ENCODE data around the gene TSPAN33.
A peak's percentile ranks its signal among the peaks of the same experiment; 100 is the strongest.

The TSPAN33 gene

GRCh38 chr7:129122078-129122750 lies 22.3 kb upstream of the TSPAN33 start:
- Mint-ChIP-seq H3K9me3 (peaks cover 3% of the 10 kb centered on the region), H3K4me3 (peak overlapping the region; percentile 14), H3K27ac (peak overlapping the region; percentile 62), H3K36me3 (no peaks in the 10 kb centered on the region), H3K4me1 (peaks cover 19% of the 10 kb centered on the region), H3K27me3 (no peaks in the 10 kb centered on the region)
- DNase-seq (ENCODE audit: low spot score in 2 of 2) (no peak), ATAC-seq (ENCODE audit: low read depth) (no peak)

GRCh38 chr7:129122751-129123509 lies 21.6 kb upstream of the TSPAN33 start:
- Mint-ChIP-seq H3K27ac (peak overlapping the region; percentile 62), H3K9me3 (peaks cover 3% of the 10 kb centered on the region), H3K36me3 (no peaks in the 10 kb centered on the region), H3K4me1 (peaks cover 19% of the 10 kb centered on the region), H3K27me3 (no peaks in the 10 kb centered on the region), H3K4me3 (peak overlapping the region; percentile 21)
- ATAC-seq (ENCODE audit: low read depth) (peak; percentile 89), DNase-seq (ENCODE audit: low spot score in 2 of 2) (peak in 1 of 2 donors; percentile 20)

GRCh38 chr7:129123510-129123857 lies 21.0 kb upstream of the TSPAN33 start:
- DNase-seq (ENCODE audit: low spot score in 2 of 2) (no peak), ATAC-seq (ENCODE audit: low read depth) (no peak)
- Mint-ChIP-seq H3K36me3 (no peaks in the 10 kb centered on the region), H3K4me3 (peak overlapping the region; percentile 21), H3K27me3 (no peaks in the 10 kb centered on the region), H3K27ac (no peak overlapping the region), H3K9me3 (peaks cover 3% of the 10 kb centered on the region), H3K4me1 (peaks cover 19% of the 10 kb centered on the region)

GRCh38 chr7:129126314-129126713 lies 18.2 kb upstream of the TSPAN33 start:
- Mint-ChIP-seq H3K4me1 (peaks cover 19% of the 10 kb centered on the region), H3K9me3 (no peaks in the 10 kb centered on the region), H3K27ac (no peak overlapping the region), H3K36me3 (no peaks in the 10 kb centered on the region), H3K4me3 (no peak overlapping the region), H3K27me3 (no peaks in the 10 kb centered on the region)
- DNase-seq (ENCODE audit: low spot score in 2 of 2) (no peak), ATAC-seq (ENCODE audit: low read depth) (peak; percentile 20)

GRCh38 chr7:129127154-129127553 lies 17.4 kb upstream of the TSPAN33 start:
- Mint-ChIP-seq H3K4me3 (no peak overlapping the region), H3K4me1 (peaks cover 19% of the 10 kb centered on the region), H3K9me3 (no peaks in the 10 kb centered on the region), H3K36me3 (no peaks in the 10 kb centered on the region), H3K27ac (no peak overlapping the region), H3K27me3 (no peaks in the 10 kb centered on the region)
- ATAC-seq (ENCODE audit: low read depth) (no peak), DNase-seq (ENCODE audit: low spot score in 2 of 2) (no peak)

- H3K27me3 Mint-ChIP-seq: no peaks in the 10 kb centered on the region
- peaks cover 17% of the 10 kb centered on the region for H3K4me1 Mint-ChIP-seq
- H3K9me3 Mint-ChIP-seq: no peaks in the 10 kb centered on the region
- DNase-seq (ENCODE audit: low spot score in 2 of 2) (no peak), ATAC-seq (ENCODE audit: low read depth) (no peak)
- no peak overlapping the region for H3K27ac Mint-ChIP-seq
- no peaks in the 10 kb centered on the region for H3K36me3 Mint-ChIP-seq
- H3K4me3 Mint-ChIP-seq: no peak overlapping the region
These were observed 16.9 kb upstream of the TSPAN33 start for GRCh38 chr7:129127601-129128000.

GRCh38 chr7:129134356-129134987 lies 10.0 kb upstream of the TSPAN33 start:
- Mint-ChIP-seq H3K4me3 (peak overlapping the region; percentile 69), H3K36me3 (no peaks in the 10 kb centered on the region), H3K27ac (peak overlapping the region; percentile 80), H3K27me3 (no peaks in the 10 kb centered on the region), H3K9me3 (no peaks in the 10 kb centered on the region), H3K4me1 (peaks cover 25% of the 10 kb centered on the region)
- ATAC-seq (ENCODE audit: low read depth) (no peak), DNase-seq (ENCODE audit: low spot score in 2 of 2) (no peak)

GRCh38 chr7:129136887-129137642 lies 7.4 kb upstream of the TSPAN33 start:
- no peaks in the 10 kb centered on the region for H3K36me3 Mint-ChIP-seq
- H3K27ac Mint-ChIP-seq: peak overlapping the region; percentile 92
- H3K4me3 Mint-ChIP-seq: peak overlapping the region; percentile 70
- DNase-seq (ENCODE audit: low spot score in 2 of 2) (peak in 1 of 2 donors; percentile 50), ATAC-seq (ENCODE audit: low read depth) (peak; percentile 95)
- H3K9me3 Mint-ChIP-seq: no peaks in the 10 kb centered on the region
- no peaks in the 10 kb centered on the region for H3K27me3 Mint-ChIP-seq
- H3K4me1 Mint-ChIP-seq: peaks cover 28% of the 10 kb centered on the region

GRCh38 chr7:129143724-129144094 lies 798 bp upstream of the TSPAN33 start:
- Mint-ChIP-seq H3K4me3 (peak overlapping the region; percentile 97), H3K9me3 (no peaks in the 10 kb centered on the region), H3K36me3 (peaks cover 11% of the 10 kb centered on the region), H3K27me3 (no peaks in the 10 kb centered on the region), H3K27ac (peak overlapping the region; percentile 90), H3K4me1 (peaks cover 42% of the 10 kb centered on the region)
- DNase-seq (ENCODE audit: low spot score in 2 of 2) (no peak), ATAC-seq (ENCODE audit: low read depth) (no peak)

GRCh38 chr7:129144834-129145668 lies 544 bp downstream of the TSPAN33 start:
- Mint-ChIP-seq H3K9me3 (no peaks in the 10 kb centered on the region), H3K36me3 (peaks cover 18% of the 10 kb centered on the region), H3K4me3 (peak overlapping the region; percentile 88), H3K27me3 (no peaks in the 10 kb centered on the region), H3K27ac (peak overlapping the region; percentile 92), H3K4me1 (peaks cover 52% of the 10 kb centered on the region)
- DNase-seq (ENCODE audit: low spot score in 2 of 2) (peak; percentile 46 to 65), ATAC-seq (ENCODE audit: low read depth) (peak; percentile 28)

- H3K27me3 Mint-ChIP-seq: no peaks in the 10 kb centered on the region
- peak; percentile 71 for ATAC-seq (ENCODE audit: low read depth)
- peaks cover 18% of the 10 kb centered on the region for H3K36me3 Mint-ChIP-seq
- peak overlapping the region; percentile 92 for H3K27ac Mint-ChIP-seq
- peaks cover 57% of the 10 kb centered on the region for H3K4me1 Mint-ChIP-seq
- no peaks in the 10 kb centered on the region for H3K9me3 Mint-ChIP-seq
- peak; percentile 54 to 56 for DNase-seq (ENCODE audit: low spot score in 2 of 2)
- peak overlapping the region; percentile 88 for H3K4me3 Mint-ChIP-seq
These were observed 1.9 kb downstream of the TSPAN33 start for GRCh38 chr7:129146237-129146979.

GRCh38 chr7:129147731-129148130 lies 3.2 kb downstream of the TSPAN33 start:
- Mint-ChIP-seq H3K36me3 (peaks cover 20% of the 10 kb centered on the region), H3K9me3 (no peaks in the 10 kb centered on the region), H3K27ac (peak overlapping the region; percentile 92), H3K4me1 (peaks cover 59% of the 10 kb centered on the region), H3K27me3 (no peaks in the 10 kb centered on the region), H3K4me3 (peak overlapping the region; percentile 88)
- ATAC-seq (ENCODE audit: low read depth) (no peak), DNase-seq (ENCODE audit: low spot score in 2 of 2) (no peak)

GRCh38 chr7:129149511-129149910 lies 5.0 kb downstream of the TSPAN33 start:
- no peak for ATAC-seq (ENCODE audit: low read depth)

More at GRCh38 chr7:129149511-129149910, 5.0 kb downstream of the TSPAN33 start:
- Mint-ChIP-seq H3K4me1 (peaks cover 54% of the 10 kb centered on the region), H3K36me3 (peaks cover 26% of the 10 kb centered on the region), H3K27me3 (no peaks in the 10 kb centered on the region), H3K4me3 (no peak overlapping the region), H3K9me3 (no peaks in the 10 kb centered on the region), H3K27ac (peak overlapping the region; percentile 53)
- no peak for DNase-seq (ENCODE audit: low spot score in 2 of 2)

All from memory B cell (primary cell).